Kidney (tissue), 14 donors: Measurements from ENCODE around the gene IQCK. TPM values are rescaled to one million over a fixed set of nuclear protein-coding genes. Genes with fewer than 3 reads are reported as not detected.

Experiments
- DNase-seq, 5 donors: peaks; one replicate each; pipeline ENCODE4 v3.0.0-alpha.2; 2013 to 2020
- FAIRE-seq: peaks from 2 replicates; lab custom pipeline; 2012; peaks lifted over from hg19 to GRCh38; lab: Jason Lieb, UNC
- H3K27ac ChIP-seq, 2 donors: one replicate each; pipeline ENCODE4 v1.7.0; 2013; ENCODE audit warnings: low read depth in 2 of 2, low read length in 2 of 2, inconsistent platforms in 1 of 2
- H3K27me3 ChIP-seq: one replicate; pipeline ENCODE4 v1.7.1; 2013; ENCODE audit warnings: low read length, inconsistent platforms; ENCODE audit not compliant: control insufficient read depth, insufficient read depth
- H3K36me3 ChIP-seq, 3 donors: one replicate each; pipeline versions ENCODE4 v1.7.0 to v1.7.1; 2013; ENCODE audit warnings: low read length in 3 of 3, control low read depth in 1 of 3, inconsistent platforms in 1 of 3; ENCODE audit not compliant: insufficient read depth in 3 of 3, control insufficient read depth in 2 of 3
- H3K4me1 ChIP-seq, 3 donors: one replicate each; pipeline versions ENCODE4 v1.7.0 to v1.7.1; 2013; ENCODE audit warnings: low read length in 3 of 3, inconsistent platforms in 1 of 3, low read depth in 1 of 3; ENCODE audit not compliant: control insufficient read depth in 2 of 3, insufficient read depth in 2 of 3
- H3K4me3 ChIP-seq, 3 donors: one replicate each; pipeline versions ENCODE4 v1.7.0 to v1.8.1; 2013; ENCODE audit warnings: low read length in 3 of 3, control low read depth in 1 of 3, inconsistent platforms in 1 of 3
- H3K9ac ChIP-seq, 3 donors: one replicate each; pipeline versions ENCODE4 v1.7.0 to v1.7.1; 2013; ENCODE audit warnings: low read length in 3 of 3, control low read depth in 1 of 3, inconsistent platforms in 1 of 3
- H3K9me3 ChIP-seq, 3 donors: one replicate each; pipeline versions ENCODE4 v1.7.0 to v1.7.1; 2013; ENCODE audit warnings: low read length in 3 of 3, control low read depth in 1 of 3, inconsistent platforms in 1 of 3; ENCODE audit not compliant: control insufficient read depth in 2 of 3, insufficient read depth in 1 of 3
- CTCF ChIP-seq: IDR thresholded peaks from 3 replicates; pipeline ENCODE4 v1.5.1; 2012; ENCODE audit warnings: mild to moderate bottlenecking, moderate library complexity, borderline replicate concordance; ENCODE audit not compliant: insufficient read depth; ENCODE audit errors: extremely low read depth
- intact Hi-C: fragments of 100-400 bp; cut with DNase I; formaldehyde crosslinking; loops from one replicate; pipeline ENCODE4 v1.11.1; 2022
- polyA plus RNA-seq: library from polyadenylated mRNA; stranded (reverse); fragments of 350-450 nt; fragmentation: Illumina TruSeq; extraction: RNeasy Lipid Tissue Mini Kit (QIAGEN cat#74804); gene quantifications from one replicate; pipeline ENCODE4 v1.2.3, GENCODE V29; 2014; ENCODE audit warnings: low read depth, low replicate concordance; ENCODE audit not compliant: insufficient read depth
- total RNA-seq: library from RNA; stranded (reverse); fragmentation: NEBNext Ultra II Directional; extraction: Animal tissue kit (Norgen Biotek cat#: 25700); gene quantifications from one replicate; pipeline ENCODE4 v1.2.1, GENCODE V29; 2021
- donor health status: control.
- donor health status: control.
- donor health status: control.
- donor health status: control.
- donor health status: control.
- donor health status: DM: yes; HTN: yes; CAD: no.
- donor health status: Normal renal cell carcinoma (clear cell type).

IQCK gene
- total and polyA plus RNA-seq, 2 donors from 2014 or later, result 35.4 to 38.1 TPM

DNA sequence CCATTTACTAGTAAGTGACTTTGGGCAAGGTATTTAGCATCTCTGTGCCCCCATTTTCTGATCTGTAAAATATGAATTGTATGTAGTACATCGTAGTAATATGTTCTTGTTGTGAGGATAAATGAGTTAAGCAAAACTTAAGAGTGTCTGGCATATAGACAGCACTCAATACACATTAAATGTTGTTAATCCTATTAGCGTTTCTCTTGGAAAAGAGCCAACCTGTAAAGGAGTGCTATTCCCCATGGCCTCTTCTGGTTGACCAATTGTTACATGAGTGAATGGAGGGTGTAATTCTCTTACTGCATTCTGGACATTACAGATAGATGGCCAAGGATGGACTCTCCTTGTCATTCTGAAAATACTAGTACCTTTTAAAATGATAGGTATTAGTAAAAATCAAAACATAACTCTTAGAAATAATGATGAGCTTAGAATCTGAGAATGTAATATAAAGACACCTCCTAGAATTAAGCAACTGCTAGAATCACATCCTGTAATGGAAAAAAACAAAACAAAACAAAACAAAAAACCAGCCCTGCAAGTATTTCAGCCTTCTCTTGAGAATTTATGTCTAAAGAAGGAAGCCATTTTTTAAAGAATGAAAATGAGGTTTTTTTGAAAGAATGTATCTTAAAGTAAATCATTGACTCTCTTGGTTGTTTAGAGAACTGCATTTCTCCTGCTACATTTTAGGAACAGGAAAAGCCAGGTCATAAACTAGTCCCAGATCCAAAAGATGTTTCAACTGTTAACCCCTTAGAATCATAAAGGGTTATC is 30.5 kb downstream of the IQCK start:
- no peak for TF ChIP-seq CTCF
- FAIRE-seq (peak; percentile 47), DNase-seq (peak in 2 of 5 donors; percentile 76 to 84)

DNA sequence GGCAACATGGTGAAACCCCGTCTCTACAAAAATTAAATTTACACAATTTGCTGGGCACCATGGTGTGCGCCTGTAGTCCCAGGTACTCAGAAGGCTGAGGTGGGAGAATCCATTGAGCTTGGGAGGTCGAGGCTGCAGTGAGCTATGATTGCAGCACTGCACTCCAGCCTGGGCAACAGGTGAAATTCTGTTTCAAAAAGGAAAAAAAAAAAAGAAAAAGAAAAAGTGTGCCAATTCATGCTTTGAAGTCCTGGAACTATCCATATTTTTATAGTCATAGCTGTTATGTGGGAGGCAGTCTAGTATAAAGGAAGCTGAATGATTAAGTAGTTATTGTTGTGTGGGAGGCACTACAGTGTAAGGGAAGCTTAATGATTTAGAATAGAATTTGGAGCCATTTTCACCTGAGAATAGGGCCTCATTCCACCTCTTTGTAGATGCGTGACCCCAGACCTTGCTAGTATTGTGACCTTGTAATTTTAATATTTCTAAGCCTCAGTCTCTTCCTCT is 31.6 kb downstream of the IQCK start:
- FAIRE-seq, result no peak
- no peaks in the 10 kb centered on the region for H3K27me3 ChIP-seq
- no peak overlapping the region for H3K9ac ChIP-seq
- H3K4me1 ChIP-seq, result peaks cover 18 to 25% (median 22%) of the 10 kb centered on the region in 3 donors
- intact Hi-C loops, result no loop called here
- no peak for TF ChIP-seq CTCF
- H3K36me3 ChIP-seq, result no peaks in the 10 kb centered on the region
- H3K9me3 ChIP-seq, result no peaks in the 10 kb centered on the region
- peak overlapping the region; percentile 26 to 64 for H3K27ac ChIP-seq
- no peak for DNase-seq
- no peak overlapping the region for H3K4me3 ChIP-seq

More for the DNA sequence above, 30.5 kb downstream of the IQCK start:
- Histone ChIP-seq H3K9me3 (no peaks in the 10 kb centered on the region), H3K4me3 (peak overlapping the region in 2 of 3 donors; percentile 7 to 9), H3K27me3 (no peaks in the 10 kb centered on the region), H3K27ac (peak overlapping the region; percentile 2 to 64), H3K9ac (peak overlapping the region in 1 of 3 donors; percentile 31), H3K4me1 (peaks cover 14 to 25% (median 22%) of the 10 kb centered on the region in 3 donors), H3K36me3 (no peaks in the 10 kb centered on the region)
- intact Hi-C loops, result no loop called here

GRCh38 chr16:19751478-19752385 is 33.7 kb downstream of the IQCK start:
- Histone ChIP-seq H3K9me3 (no peaks in the 10 kb centered on the region), H3K36me3 (no peaks in the 10 kb centered on the region), H3K4me1 (peaks cover 19 to 25% (median 22%) of the 10 kb centered on the region in 3 donors), H3K27ac (peak overlapping the region in 1 of 2 donors; percentile 40), H3K27me3 (no peaks in the 10 kb centered on the region), H3K4me3 (no peak overlapping the region), H3K9ac (no peak overlapping the region)
- intact Hi-C loops, result no loop called here
- TF ChIP-seq CTCF, result no peak
- DNase-seq, result peak in 2 of 5 donors; percentile 58 to 59
- no peak for FAIRE-seq
